Keratinocyte (primary cell): ENCODE measurements around the gene SRD5A1.

Source experiments
- CTCF ChIP-seq, 3 experiments: IDR thresholded peaks in 1 of 3; conservative IDR thresholded peaks in 1 of 3; optimal IDR thresholded peaks in 1 of 3; 2 replicates in 2 of 3; 3 replicates in 1 of 3; pipeline versions ENCODE3 to v1.5.1; 2011; ENCODE audit warnings: low read length in 3 of 3, mild to moderate bottlenecking in 3 of 3, moderate library complexity in 2 of 3, control low read depth in 1 of 3, inconsistent platforms in 1 of 3; ENCODE audit not compliant: insufficient read depth in 2 of 3; ENCODE audit errors: extremely low read depth in 1 of 3
- EZH2 ChIP-seq: IDR thresholded peaks from one replicate; pipeline ENCODE4 v1.6.1; 2012; ENCODE audit warnings: inconsistent platforms, mild to moderate bottlenecking, low read length, moderate library complexity

GRCh38 chr5:6700074-6700684 is 66.9 kb downstream of the SRD5A1 start:
- TF ChIP-seq CTCF (optimal IDR thresholded peaks at IDR 0.05 in 1 of 3, IDR thresholded peaks at IDR 0.05 in 1 of 3, conservative IDR thresholded peaks at IDR 0.05 in 1 of 3; ENCODE audit: extremely low read depth in 1 of 3, insufficient read depth in 2 of 3, low read length in 3 of 3) (no peak), EZH2 (no peak)
